Muscle of arm (tissue), 14 donors: ENCODE measurements around the gene ABCC8. TPM values are rescaled to one million over a fixed set of nuclear protein-coding genes. Genes with fewer than 3 reads are reported as not detected.

ENCODE experiments used
- DNase-seq: peaks from one replicate; pipeline ENCODE4 v3.0.0-alpha.2; 2013
- long read RNA-seq, 11 donors: transcript quantifications; one replicate each; lab custom pipeline, GENCODE V29; 2026
- polyA plus RNA-seq, 12 donors: library from polyadenylated mRNA; unstranded; fragments of 120-200 nt; gene quantifications; one replicate each; pipeline ENCODE4 v1.2.1, GENCODE V29; 2013; ENCODE audit not compliant: insufficient read length in 12 of 12

Gene ABCC8
- polyA plus RNA-seq = 1 to 10 TPM in 10 of 12 donors, not detected in 2; 2.0 to 6.6 (median 2.5) TPM
- long read RNA-seq, donor 1, partial matches to known transcripts = 0 of 1 reads
- long read RNA-seq, donor 1, other reads (novel, unspliced or antisense) = 0 of 1 reads
- long read RNA-seq, donor 2 = 0 reads
- long read RNA-seq, donor 3 = 0 reads
- long read RNA-seq, donor 4 = 0 reads
- long read RNA-seq, donor 5 = 0 reads
- long read RNA-seq, donor 6 = 0 reads
- long read RNA-seq, donor 7 = 0 reads
- long read RNA-seq, donor 8 = 0 reads
- long read RNA-seq, donor 9 = 0 reads
- long read RNA-seq, donor 10 = 0 reads
- long read RNA-seq, donor 11 = 0 reads

DNA sequence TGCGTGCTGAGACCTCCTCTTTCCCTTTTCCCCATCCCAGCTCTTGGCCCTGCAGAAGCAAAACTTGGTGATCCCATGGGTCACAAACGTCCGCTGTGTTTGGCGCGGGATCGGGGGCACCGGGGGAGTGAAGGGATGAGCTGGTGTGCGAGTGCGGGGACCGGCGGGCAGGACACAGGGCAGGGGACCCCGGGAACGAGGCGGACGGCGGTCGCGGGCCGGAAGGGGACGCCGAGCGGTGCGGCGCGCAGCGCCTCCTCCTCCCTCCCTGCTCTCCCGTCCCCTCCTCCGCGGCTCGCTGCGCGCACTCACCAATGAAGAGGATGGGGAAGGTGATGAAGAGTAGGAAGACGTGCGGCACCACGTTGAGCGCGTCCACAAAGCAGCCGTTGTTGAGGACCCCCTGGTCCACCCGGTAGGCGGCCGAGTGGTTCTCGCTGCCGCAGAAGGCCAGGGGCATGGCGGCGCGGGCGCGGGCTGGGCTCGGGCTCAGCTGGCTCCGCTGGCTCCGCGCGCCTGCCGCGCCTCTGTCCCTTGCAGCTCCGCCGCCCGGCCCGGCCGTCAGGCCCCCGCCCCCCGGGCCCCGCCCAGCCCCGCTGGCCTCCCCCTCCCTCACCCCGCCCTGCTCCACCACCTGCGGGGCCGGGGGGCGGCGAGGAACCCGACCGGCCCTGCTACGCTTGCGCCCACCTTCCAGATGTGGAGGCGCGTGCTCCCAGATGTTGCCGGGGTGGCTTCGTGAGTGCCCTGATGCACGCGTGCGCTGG, at the start of gene ABCC8:
ABCC8 (minus strand) TSS at position 529 of the 767 bp plus-strand sequence; CDS start at position 460, 69 bp downstream.
- no peak for DNase-seq

DNA sequence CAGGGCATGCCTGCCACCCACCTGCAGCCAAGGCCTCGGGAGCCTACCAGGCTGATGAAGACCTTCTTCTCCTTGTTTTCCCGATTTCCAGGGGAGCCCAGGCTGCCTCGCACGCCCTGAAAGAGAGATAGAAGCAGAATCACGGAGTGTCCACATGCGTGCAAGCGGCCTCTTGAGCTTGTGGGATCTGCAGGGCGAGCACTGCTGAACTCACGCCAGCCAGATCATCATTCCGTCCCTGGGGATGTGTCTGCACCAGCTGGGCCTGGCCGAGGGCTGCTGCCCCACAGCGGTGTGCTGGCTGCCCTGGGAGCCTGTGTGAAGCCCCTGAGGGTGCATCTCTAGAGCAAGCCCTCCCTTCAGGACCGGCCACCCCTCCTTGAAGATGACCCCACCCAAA, 49.7 kb upstream of the ABCC8 start:
- no peak for DNase-seq

DNA sequence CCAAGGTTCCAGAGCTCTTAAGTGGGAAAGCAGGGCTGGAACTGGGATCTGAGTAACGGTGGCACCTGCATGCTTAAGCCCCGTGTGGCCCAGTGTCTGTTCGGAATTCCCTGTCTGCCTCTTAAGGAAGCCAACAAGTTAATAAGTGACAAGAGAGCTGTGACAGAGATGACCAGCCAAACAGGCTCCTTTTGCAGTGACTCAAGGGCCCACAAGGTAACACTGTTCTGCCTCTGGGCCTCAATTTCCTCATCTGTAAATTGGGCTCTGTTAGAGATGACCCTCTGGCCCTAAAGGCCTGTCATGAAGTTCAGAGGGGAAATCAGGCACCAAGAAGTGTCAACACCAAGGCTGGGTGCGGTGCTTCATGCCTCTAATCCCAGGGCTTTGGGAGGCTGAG, 48.9 kb upstream of the ABCC8 start:
- DNase-seq = no peak

DNA sequence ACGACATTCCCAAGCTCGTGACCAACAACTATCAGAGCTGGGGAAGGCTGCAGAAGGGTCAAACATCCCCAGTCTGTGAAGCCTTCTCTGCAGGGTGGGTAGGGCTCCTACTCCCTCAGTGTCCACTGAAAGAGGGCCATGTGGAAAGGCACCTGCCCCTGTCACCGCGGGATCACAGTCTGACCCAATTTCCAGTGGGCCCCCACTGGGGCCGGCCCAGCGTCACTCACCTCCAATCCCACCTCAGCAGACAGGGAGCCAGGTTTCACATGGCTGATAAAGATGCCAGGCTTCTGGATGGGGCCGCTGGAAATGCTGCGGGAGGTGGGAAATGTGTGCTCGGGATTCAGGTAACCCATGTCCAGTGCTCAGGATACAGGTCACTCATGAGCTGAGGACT, 47.6 kb upstream of the ABCC8 start:
- no peak for DNase-seq

DNA sequence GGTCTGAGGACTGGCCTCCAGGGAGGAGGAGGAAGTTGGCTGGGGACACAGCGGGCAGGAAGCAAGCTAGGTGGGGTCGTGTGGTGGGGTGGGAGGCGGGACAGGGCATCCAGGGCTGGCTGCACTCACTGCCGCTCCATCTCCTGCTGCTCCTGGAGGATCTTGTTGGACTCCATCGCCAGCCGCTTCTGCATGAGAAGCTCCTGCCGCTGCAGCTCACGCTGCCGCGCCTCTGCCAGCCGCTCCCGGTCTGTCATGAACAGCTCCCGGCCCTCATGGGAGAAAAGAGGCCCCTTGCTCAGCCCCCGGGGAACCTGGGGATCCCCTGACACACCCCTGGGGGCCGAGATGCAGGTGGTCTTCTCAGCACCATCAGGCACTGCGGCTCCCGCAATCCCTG, 46.0 kb upstream of the ABCC8 start:
- no peak for DNase-seq

DNA sequence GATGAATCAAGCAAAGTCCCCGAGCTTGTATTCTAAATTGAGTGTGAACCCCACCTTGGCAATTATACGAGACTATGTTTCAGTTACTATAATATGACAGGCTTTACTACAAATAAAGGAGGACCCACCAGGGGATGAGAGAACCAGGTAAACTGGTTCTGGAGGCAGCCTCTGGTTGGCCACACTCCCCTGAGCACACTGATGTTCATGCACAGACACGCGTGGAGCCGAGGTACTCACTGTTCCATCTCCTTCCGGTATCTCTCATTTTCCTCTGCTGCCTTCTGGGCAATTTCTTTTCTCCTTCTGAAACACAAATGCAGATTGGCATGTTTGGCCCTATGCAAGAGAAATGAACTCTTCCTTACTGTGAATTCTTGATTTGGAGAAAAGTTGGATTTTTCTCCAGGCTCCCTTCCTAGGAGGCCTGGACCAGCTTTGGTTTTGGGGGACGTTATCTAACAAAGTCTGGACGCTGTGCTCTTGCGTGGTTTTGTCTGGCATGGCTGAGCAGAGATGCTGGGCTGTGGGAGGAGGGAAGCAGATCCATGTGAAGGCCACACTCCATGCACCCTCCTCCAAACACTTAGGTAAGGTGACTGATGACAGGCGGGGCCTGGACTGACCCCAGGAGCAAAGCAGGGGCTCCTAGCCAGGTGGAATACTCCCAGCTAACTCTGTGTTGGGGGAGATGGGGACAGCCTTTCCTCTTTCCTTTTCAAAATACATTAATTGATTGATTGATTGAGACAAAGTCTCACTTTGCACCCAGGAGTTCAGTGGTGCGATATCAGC, 44.7 kb upstream of the ABCC8 start:
- DNase-seq = no peak

DNA sequence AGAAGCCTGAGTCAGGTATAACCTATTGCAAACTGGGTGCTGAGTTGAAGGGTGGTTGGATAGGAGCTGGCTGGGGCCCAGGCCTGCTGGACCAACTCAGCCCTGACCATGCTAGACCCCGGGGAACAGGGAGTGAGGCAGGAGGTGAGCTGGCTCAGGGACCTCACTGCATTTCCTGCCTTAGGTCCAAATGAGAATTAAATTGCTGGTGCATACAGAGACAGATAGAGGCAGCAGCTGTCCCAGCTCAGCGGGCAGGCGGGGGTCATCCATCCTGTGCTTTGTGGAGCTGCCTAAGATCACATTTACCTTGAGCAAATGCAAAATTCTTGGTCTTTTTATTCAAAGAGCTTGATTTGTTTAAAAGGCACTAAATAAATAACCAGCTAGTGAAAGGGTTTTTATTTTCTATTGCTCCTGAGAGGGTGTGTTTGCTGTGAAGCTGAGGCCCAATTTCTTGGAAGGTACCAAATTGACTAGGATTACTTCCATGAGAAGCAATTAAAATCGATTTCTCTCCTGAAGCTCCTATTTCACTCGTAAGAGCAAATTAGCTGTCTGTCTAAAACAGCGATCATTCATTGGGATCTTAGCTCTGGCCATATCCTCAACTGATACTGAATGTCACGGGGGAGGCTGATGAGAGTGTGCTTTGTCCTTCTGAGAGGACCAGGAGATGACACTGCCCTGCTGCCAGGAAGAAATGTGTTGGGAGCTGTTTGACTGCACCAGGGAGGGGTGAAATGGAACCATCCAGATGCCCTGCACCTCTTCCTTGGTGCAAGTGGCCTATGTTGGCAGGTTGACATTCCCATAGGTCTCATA, 42.6 kb upstream of the ABCC8 start:
- no peak for DNase-seq

DNA sequence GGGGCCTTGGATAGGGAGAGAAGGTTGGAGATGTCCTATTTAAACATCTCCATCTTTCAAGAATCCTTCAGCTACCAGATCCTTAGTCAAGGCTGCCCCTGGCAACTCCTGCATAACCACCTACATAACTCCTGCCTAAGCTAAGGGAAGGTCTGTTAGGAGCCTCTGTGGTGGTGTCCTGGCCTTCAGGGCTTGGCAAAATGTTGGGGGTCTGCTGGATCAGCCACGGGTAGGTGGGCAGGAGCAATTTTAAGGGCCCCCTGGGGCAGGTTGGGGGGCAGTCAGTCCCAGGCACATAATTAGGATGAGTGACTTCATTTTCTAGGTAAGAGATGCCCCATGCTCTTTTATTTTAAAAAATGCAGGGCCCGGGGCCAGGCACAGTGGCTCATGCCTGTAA, 41.7 kb upstream of the ABCC8 start:
- DNase-seq = no peak

DNA sequence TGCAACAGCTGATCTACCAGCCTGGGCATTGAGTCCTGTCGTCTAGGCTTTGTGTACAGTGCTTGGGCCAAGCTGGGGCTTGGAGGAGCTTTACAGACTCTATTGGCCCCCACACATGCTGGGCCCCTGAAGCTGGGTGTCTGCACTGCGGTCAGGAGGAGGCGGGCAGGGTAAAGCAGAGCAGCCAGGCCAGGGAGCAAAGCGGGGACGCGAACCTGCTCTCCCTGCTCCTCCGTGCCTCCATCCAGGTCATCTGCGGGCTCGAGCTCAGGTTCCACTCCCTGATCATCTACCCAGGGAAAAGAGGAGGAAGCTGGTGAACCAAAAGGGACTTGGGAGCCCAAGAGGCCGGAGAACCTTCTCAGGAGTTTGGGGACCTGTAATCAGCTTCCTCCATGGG, 40.5 kb upstream of the ABCC8 start:
- DNase-seq = no peak

DNA sequence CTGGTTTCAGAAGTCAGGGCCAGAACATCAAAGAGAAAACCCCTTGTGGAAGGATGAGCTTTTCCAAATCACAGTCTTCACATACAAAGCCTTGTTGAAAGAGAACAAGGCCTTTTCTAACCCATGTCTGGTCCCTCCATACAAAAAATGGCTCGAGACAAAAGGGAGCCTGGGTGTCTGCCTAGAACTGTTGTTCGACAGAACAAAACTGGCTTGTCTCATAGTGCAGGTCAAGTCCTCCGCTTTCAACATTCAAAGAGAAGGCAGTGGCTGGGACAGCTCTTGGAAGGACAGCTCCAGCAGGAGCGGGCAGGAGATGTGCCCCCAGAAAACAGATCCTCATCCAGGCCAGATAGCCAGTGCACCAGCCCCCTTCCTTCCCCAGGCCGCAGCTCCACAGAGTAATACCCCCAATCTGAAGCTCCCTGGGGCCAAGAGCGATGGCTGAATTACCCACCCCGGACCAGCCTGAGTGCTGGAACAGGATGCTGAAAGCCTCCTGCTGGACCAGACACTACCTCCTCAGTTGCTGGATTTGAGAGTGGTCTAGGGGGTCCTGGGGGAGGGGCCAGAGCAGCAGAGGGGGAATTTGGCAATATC, 40.0 kb upstream of the ABCC8 start:
- no peak for DNase-seq

DNA sequence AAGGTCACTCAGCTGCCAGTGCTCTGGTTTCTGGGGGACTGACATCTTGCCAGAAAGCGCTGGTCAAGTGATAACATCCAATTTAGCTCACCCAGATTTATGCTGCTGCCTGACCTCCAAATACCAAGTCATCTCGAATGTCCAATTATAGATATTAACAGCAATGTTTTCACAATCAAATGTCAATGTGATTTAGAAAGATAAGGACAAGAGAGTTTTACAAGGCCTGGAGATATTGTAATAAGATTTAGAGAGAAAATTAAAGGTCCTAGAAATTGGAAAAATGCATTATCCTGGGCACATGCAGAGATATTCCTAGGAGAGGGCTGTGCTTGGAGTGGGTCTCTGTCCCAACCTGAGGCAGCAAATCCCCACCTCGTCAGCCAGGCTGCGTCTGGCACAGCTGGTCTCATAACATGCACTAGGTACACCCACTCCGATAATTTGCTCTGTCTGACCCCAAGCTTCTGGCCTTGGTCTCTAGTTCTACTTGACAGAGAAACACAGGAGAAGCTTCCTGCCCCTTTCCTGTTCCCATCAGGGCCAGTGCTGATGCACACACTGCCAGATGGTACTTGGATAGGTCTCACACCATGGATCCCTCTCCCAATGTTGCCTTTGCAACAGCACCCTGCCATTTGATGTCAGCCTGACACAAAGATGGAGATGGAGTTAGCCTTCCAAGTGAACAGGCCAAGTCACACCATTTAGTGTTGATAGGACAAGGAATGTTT, 39.0 kb upstream of the ABCC8 start:
- no peak for DNase-seq

DNA sequence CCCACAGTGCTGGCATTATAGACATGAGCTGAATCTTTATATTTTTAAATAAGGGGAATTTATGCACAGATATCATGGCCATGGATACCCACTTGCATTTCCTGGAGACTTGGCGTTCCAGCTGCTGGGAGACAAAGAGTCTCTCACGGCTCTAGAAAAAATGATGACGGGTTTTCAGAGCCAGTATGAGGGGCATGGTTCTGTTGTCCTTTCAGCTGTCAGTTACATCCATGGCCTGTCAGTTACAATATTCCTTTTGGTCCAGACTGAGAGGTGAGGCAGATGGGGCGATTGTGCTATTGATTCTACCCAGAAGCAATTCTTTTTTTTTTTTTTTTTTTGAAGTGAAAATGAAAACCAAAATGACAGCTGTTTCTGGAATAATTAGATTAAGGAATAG, 37.8 kb upstream of the ABCC8 start:
- DNase-seq = no peak

DNA sequence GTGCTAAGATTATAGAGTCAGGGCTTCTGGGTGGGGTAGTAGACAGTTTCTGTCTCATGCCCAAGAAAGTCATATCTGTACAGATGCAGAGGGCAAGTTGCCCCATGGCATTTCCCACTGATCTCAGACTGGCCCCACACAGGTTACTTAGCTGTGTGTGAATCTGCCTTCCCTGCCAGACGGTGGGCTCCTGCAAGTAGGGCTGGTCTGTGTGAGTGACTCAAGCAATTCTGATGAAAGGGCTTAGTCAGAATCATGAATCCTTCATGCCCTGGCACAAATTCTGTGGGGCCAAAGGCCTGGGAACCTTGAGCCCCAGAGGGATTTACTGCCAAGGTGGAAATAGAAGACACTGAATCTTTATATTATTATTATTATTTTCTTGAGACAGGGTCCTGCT, 37.2 kb upstream of the ABCC8 start:
- DNase-seq = no peak

DNA sequence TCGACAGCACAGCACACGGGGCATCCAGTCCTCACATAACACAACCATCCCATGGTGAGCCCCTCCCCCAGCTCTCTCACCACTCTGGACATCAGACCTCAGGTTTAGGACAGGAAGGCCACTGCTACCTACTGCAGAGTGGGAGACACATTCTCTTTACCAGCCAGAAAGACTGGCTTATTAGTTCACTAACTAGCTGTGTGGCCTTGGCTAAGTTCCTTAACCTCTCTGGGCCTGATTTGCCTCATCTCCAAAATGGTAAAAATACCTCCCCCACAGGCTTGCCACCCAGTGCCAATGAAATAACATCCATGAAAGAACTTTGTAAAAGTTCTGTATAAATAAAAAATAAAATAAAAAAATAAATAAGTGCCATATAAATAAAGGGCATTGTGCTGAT, 35.5 kb upstream of the ABCC8 start:
- no peak for DNase-seq

DNA sequence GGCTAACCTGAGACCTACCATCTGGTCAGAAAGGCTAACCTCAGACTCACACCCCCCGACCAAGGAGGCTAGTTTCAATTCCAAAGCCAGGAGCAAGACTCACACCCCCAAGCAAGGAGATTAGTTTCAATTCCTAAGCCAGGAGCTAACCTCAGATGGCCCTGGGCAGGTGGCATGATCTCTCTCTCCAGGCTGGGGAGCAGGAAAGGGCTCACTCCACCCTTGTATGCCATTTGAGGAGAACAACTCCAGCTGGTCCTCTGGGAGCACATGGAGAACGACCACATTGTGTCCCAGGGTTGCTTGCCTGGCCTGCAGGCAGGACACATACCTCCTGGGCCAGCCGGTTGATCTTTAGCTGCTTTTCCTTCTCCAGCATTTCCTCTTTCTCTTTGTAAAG, 34.9 kb upstream of the ABCC8 start:
- DNase-seq = no peak

DNA sequence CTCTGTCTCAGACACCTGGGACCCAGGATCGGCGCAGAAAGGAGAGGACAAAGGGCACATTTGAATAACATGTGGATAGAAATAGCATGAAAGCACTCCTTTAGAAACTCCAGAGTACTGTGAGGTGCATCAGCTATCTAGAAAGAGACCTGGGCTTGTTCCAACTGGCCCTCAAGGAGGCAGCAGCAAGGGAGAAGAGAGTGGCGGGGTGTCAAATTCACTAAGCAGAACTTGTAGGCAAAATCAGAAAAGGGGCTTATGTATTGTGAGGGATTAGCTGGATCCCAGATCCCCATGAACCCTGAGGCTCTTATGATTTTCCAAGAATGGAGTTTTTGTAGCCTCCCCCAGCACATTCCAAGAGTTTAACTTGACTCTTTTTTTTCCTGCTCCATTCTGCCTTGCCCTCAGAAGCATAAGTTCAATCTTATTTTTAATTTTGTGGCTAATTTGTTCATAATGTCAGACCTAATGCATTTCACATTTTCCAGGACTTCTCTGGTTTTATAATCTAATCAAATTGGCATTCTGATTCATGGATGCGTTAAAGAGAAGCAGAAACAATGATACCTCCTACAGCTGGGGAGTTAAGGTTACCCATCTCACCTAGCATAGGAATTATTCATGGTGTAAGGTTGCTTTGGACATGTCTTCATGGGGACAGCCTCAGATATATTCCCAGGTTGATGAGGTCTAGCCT, 34.0 kb upstream of the ABCC8 start:
- DNase-seq = no peak

DNA sequence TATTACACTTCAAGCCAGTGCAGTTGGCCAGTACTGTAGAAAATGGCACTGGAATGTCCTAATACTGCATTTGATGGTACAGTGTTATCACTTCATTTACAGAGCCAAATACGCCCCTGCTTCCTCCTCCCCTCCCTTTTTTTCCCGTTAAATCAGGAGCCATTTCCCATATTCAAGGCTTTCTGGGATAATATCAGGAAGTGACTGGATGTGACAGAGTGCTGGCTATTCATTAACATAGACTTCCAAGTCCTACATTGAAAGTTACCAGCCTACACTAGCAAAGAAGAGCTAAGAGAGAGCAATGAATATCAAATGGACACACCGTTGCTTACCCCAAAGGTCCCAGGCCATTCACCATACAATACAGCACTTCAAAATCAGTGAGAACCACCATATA, 32.1 kb upstream of the ABCC8 start:
- no peak for DNase-seq

DNA sequence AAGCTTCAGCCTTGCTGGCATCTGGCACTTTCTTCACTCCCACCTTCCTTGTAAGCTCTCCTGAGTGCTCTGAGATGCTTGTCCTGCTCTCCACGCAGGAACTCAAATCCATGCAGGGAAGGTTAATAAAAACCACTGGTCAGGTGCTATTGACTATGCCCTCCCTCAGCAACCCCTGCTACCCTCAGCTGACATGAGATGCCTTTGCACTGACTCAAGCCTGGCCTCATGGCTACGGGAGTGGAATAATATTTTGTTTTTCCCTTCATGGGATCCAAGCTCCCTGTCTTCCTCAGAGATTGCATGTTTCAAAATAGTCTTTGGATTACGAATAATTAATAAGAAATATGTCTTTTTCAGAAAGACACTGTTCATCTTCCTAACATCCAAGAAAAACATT, 31.7 kb upstream of the ABCC8 start:
- DNase-seq = no peak

DNA sequence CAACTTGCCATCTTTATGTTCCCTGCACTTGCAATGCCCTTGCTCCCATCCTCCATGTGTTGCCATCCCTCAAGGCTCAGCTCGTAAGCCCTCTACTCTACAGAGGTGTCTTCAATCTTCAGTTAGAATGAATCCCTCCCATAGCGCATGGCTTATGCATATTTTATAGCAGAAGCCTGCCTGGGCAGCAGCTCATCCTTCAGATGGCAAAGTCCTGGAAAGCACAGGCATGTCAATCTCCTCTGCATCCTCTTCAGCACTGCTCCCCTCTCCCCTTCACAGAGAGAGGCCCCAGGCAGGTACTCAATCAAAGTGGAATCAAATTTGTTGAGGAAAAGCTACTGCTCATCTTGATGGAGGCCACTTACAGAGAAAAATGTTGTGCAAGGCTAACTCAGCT, 31.1 kb upstream of the ABCC8 start:
- no peak for DNase-seq

DNA sequence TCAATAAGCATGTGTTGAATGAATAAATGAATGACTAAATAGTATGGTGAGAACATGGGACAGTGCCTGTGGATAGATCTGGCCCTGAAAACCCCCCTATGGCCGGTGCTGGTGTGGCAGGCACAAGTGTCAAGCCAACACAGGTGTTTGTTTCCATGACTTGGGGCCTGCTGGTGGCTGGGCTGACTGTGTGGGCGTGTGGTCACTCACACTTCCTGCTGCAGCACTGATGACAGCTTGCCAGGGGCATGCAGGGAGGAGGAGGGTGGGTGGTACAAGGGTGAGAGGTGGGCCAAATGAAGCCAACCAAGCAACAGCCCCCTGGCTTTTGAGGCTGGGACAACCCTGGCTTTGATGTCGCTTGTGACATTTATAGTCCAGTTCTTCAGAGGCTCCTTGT, 30.3 kb upstream of the ABCC8 start:
- DNase-seq = no peak
